ENCODE results near the gene TJP2. TPM values are rescaled to one million over a fixed set of nuclear protein-coding genes. Genes with fewer than 3 reads are reported as not detected.

Gene TJP2
- total RNA-seq, 2 donors from 2014 or later: 60.2 to 79.1 TPM

DNA sequence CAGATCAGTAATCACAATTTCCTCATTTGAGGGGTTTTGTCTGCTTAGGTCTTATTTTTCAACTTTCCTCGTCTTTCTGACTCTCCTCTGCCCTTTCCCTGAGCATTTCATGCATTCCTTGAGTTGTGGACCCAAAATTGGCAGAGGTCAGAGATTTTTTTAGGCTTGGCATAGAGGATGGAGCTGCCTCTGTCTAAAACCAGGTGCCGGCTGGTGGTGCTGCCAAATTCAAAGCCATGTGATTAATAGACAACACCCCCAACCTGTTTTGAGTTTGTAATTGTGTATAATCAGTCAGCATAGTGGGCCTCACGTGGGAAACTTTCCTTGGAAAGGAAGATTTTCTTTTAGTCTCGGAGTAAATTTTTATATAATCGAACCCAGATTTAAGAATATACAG, 39.6 kb downstream of the TJP2 start:
- 79 to 83% methylated on average over 5 of the region's 5 CpGs for WGBS, 2 donors
- Histone ChIP-seq H3K4me1 (peaks cover 41% of the 10 kb centered on the region), H3K27ac (no peak overlapping the region), H3K36me3 (replicated peaks in 1 of 2; ENCODE audit: insufficient read depth in 1 of 2, low read depth in 2 of 2) (peaks cover 0 to 8% of the 10 kb centered on the region in 2 donors), H3K9me3 (no peaks in the 10 kb centered on the region), H3K27me3 (no peaks in the 10 kb centered on the region), H3K4me3 (no peak overlapping the region)
- DNase-seq: no peak
- intact Hi-C loops (cut with DNase I): no loop called here
- ATAC-seq: no peak
- TF ChIP-seq, protein P1, sequence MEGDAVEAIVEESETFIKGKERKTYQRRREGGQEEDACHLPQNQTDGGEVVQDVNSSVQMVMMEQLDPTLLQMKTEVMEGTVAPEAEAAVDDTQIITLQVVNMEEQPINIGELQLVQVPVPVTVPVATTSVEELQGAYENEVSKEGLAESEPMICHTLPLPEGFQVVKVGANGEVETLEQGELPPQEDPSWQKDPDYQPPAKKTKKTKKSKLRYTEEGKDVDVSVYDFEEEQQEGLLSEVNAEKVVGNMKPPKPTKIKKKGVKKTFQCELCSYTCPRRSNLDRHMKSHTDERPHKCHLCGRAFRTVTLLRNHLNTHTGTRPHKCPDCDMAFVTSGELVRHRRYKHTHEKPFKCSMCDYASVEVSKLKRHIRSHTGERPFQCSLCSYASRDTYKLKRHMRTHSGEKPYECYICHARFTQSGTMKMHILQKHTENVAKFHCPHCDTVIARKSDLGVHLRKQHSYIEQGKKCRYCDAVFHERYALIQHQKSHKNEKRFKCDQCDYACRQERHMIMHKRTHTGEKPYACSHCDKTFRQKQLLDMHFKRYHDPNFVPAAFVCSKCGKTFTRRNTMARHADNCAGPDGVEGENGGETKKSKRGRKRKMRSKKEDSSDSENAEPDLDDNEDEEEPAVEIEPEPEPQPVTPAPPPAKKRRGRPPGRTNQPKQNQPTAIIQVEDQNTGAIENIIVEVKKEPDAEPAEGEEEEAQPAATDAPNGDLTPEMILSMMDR (IDR thresholded peaks at IDR 0.05): no peak
- no peak for TF ChIP-seq POLR2A (IDR thresholded peaks at IDR 0.05)

- H3K27ac ChIP-seq: peak overlapping the region in 1 of 4 donors; percentile 44
- no peaks in the 10 kb centered on the region for H3K27me3 ChIP-seq
- peaks cover 41% of the 10 kb centered on the region for H3K4me1 ChIP-seq
- ATAC-seq (no peak), DNase-seq (no peak)
- intact Hi-C loops (cut with DNase I): no loop called here
- no peak overlapping the region for H3K4me3 ChIP-seq
- H3K36me3 ChIP-seq (replicated peaks in 1 of 2; ENCODE audit: insufficient read depth in 1 of 2, low read depth in 2 of 2): peaks cover 0 to 13% of the 10 kb centered on the region in 2 donors
- no peak for TF ChIP-seq POLR2A (IDR thresholded peaks at IDR 0.05)
- TF ChIP-seq, protein P1 (IDR thresholded peaks at IDR 0.05): no peak
- WGBS, 2 donors: 45 to 62% methylated on average over 4 of the region's 4 CpGs
- H3K9me3 ChIP-seq: no peaks in the 10 kb centered on the region
Measured at GRCh38 chr9:69214939-69215338, 40.9 kb downstream of the TJP2 start.

- DNase-seq: no peak
- Histone ChIP-seq H3K36me3 (replicated peaks in 1 of 2; ENCODE audit: insufficient read depth in 1 of 2, low read depth in 2 of 2) (peaks cover under 1 to 13% of the 10 kb centered on the region in 2 donors), H3K27me3 (no peaks in the 10 kb centered on the region), H3K4me1 (peaks cover 41% of the 10 kb centered on the region), H3K27ac (peak overlapping the region in 1 of 4 donors; percentile 44), H3K4me3 (no peak overlapping the region), H3K9me3 (no peaks in the 10 kb centered on the region)
- peak; percentile 45 for ATAC-seq
- TF ChIP-seq, protein P1 (IDR thresholded peaks at IDR 0.05): no peak
- TF ChIP-seq POLR2A (IDR thresholded peaks at IDR 0.05): no peak
- intact Hi-C loops (cut with DNase I): no loop called here
- 60 to 64% methylated on average over 9 of the region's 9 CpGs for WGBS, 2 donors
Measured at GRCh38 chr9:69215774-69216485, 41.9 kb downstream of the TJP2 start.

DNA sequence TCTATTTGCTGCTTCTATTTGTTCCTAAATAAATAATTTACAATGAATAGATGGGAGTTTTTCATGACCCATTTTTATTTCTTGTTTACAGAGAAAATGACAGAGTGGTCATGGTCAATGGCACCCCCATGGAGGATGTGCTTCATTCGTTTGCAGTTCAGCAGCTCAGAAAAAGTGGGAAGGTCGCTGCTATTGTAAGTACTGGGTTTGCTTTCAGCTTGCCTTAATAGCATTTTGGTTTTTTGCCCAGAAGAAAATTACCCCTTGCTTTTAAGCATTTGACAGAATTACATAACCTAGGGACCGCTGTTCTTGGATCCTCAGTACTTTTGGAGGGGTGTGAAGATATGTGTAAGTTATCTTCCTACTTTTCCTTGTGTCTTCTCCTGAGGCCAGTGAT, 44.1 kb downstream of the TJP2 start:
- no peaks in the 10 kb centered on the region for H3K27me3 ChIP-seq

More for the DNA sequence above, 44.1 kb downstream of the TJP2 start:
- TF ChIP-seq, protein P1 (IDR thresholded peaks at IDR 0.05): no peak
- no peak for TF ChIP-seq POLR2A (IDR thresholded peaks at IDR 0.05)
- WGBS, 2 donors: 86 to 92% methylated on average over 3 of the region's 3 CpGs
- Histone ChIP-seq H3K4me1 (peaks cover 30% of the 10 kb centered on the region), H3K4me3 (no peak overlapping the region), H3K36me3 (replicated peaks in 1 of 2; ENCODE audit: insufficient read depth in 1 of 2, low read depth in 2 of 2) (peaks cover 4 to 13% of the 10 kb centered on the region in 2 donors), H3K9me3 (no peaks in the 10 kb centered on the region), H3K27ac (no peak overlapping the region)
- ATAC-seq: no peak
- intact Hi-C loops (cut with DNase I): no loop called here
- DNase-seq: no peak
